GM19035 (cell line): ENCODE data around the gene ABHD3.
"Not testable (repeated sequence)": the region's sequence is repeated elsewhere in the genome, so short reads cannot be mapped to it uniquely, and the experiment has no call there.

Source experiments
- ATAC-seq: cut with Tn5 transposase; IDR thresholded peaks from one replicate; pipeline ENCODE4 v1.9.1; 2021; ENCODE audit not compliant: unreplicated experiment

Gene ABHD3

GRCh38 chr18:21706386-21706865, 1.9 kb upstream of the ABHD3 start:
- ATAC-seq: no peak

- no peak for ATAC-seq
These were observed 1.2 kb downstream of the ABHD3 start for GRCh38 chr18:21703241-21703820.

- no peak for ATAC-seq
These were observed 2.0 kb downstream of the ABHD3 start for GRCh38 chr18:21702602-21703001.

GRCh38 chr18:21701621-21702020, 3.0 kb downstream of the ABHD3 start:
- ATAC-seq: no peak

GRCh38 chr18:21700528-21701075, 4.0 kb downstream of the ABHD3 start:
- ATAC-seq: no peak

GRCh38 chr18:21693322-21693721, 11.3 kb downstream of the ABHD3 start:
- no peak for ATAC-seq

GRCh38 chr18:21689736-21690135, 14.8 kb downstream of the ABHD3 start:
- ATAC-seq: no peak

GRCh38 chr18:21686282-21687105, 18.1 kb downstream of the ABHD3 start:
- ATAC-seq: no peak

- peak; percentile 75 for ATAC-seq
These were observed 19.0 kb downstream of the ABHD3 start for GRCh38 chr18:21685556-21685981.

GRCh38 chr18:21684731-21685130, 19.8 kb downstream of the ABHD3 start:
- peak; percentile 45 for ATAC-seq

GRCh38 chr18:21682371-21683051, 22.1 kb downstream of the ABHD3 start:
- peak; percentile 46 for ATAC-seq

GRCh38 chr18:21680161-21680560, 24.4 kb downstream of the ABHD3 start:
- no peak for ATAC-seq

GRCh38 chr18:21678859-21679258, 25.7 kb downstream of the ABHD3 start:
- ATAC-seq: no peak

GRCh38 chr18:21675354-21675753, 29.2 kb downstream of the ABHD3 start:
- not testable (repeated sequence) for ATAC-seq

- ATAC-seq: no peak
These were observed 31.9 kb downstream of the ABHD3 start for GRCh38 chr18:21672521-21673267.

GRCh38 chr18:21669736-21670285, 34.8 kb downstream of the ABHD3 start:
- no peak for ATAC-seq

- no peak for ATAC-seq
These were observed 40.5 kb downstream of the ABHD3 start for GRCh38 chr18:21664069-21664468.

- no peak for ATAC-seq
These were observed 41.0 kb downstream of the ABHD3 start for GRCh38 chr18:21663578-21663977.

- no peak for ATAC-seq
These were observed 42.0 kb downstream of the ABHD3 start for GRCh38 chr18:21662581-21662980.

GRCh38 chr18:21660078-21660477, 44.5 kb downstream of the ABHD3 start:
- ATAC-seq: no peak
